ENCODE data around the gene GADD45B.

- TF ChIP-seq, protein P1, sequence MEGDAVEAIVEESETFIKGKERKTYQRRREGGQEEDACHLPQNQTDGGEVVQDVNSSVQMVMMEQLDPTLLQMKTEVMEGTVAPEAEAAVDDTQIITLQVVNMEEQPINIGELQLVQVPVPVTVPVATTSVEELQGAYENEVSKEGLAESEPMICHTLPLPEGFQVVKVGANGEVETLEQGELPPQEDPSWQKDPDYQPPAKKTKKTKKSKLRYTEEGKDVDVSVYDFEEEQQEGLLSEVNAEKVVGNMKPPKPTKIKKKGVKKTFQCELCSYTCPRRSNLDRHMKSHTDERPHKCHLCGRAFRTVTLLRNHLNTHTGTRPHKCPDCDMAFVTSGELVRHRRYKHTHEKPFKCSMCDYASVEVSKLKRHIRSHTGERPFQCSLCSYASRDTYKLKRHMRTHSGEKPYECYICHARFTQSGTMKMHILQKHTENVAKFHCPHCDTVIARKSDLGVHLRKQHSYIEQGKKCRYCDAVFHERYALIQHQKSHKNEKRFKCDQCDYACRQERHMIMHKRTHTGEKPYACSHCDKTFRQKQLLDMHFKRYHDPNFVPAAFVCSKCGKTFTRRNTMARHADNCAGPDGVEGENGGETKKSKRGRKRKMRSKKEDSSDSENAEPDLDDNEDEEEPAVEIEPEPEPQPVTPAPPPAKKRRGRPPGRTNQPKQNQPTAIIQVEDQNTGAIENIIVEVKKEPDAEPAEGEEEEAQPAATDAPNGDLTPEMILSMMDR (IDR thresholded peaks at IDR 0.05), result no peak
- TF ChIP-seq POLR2AphosphoS5 (IDR thresholded peaks at IDR 0.05) (no peak), EP300 (IDR thresholded peaks at IDR 0.05) (no peak)
Observed at GRCh38 chr19:2511991-2512390, 36.1 kb downstream of the GADD45B start.

Measured in suprapubic skin (tissue), 4 donors.